A549 treated with AZD2906 at 1 μM for 4 hours (cell line): ENCODE measurements around the gene LPAR3. TPM values are rescaled to one million over a fixed set of nuclear protein-coding genes. Genes with fewer than 3 reads are reported as not detected.

Experiments
- total RNA-seq: library from RNA; stranded (reverse); fragments of 200-300 nt; extraction: Qiagen RNA extraction; gene quantifications from 5 replicates; pipeline ENCODE4 v1.2.3, GENCODE V29; 2022

The LPAR3 gene
- total RNA-seq: 0.20 to 0.40 TPM (median 0.34 TPM) in 5 replicates

GRCh38 chr1:84892705-84893618, at the start of gene LPAR3:
Gene LPAR3, minus strand, starts transcription at chr1:84893206. Its CDS starts 27,086 bp downstream, at chr1:84866120.

Other genes with a start within 250 kb of the LPAR3 start
- gene SSX2IP, start 202.7 kb downstream of the LPAR3 start, total RNA-seq: 10.6 to 13.9 TPM (median 12.6 TPM) in 5 replicates
- 1.9 to 2.1 TPM (median 2.0 TPM) in 5 replicates for gene MCOLN2, start 103.9 kb upstream of the LPAR3 start, total RNA-seq
- gene MCOLN3, start 155.3 kb upstream of the LPAR3 start, total RNA-seq: 2.7 to 3.6 TPM (median 3.5 TPM) in 5 replicates